SU-DHL-6 (cell line): Measurements from ENCODE around the gene FBLN7.

ENCODE experiments used
- H2AFZ ChIP-seq: fragments of 200-600 bp; sonication (generic); 2 replicates; pipeline ENCODE4 v1.6.1; 2014; ENCODE audit warnings: low read depth, mild to moderate bottlenecking, moderate library complexity, mixed read lengths, antibody characterized with exemption, low read length; ENCODE audit not compliant: severe bottlenecking
- H3F3A ChIP-seq: fragments of 200-600 bp; shearing (Covaris generic); 2 replicates; pipeline ENCODE4 v1.6.0; 2016; ENCODE audit warnings: antibody characterized with exemption, mild to moderate bottlenecking; ENCODE audit not compliant: insufficient read depth
- H3K27ac ChIP-seq: fragments of 200-600 bp; sonication (generic); 2 replicates; pipeline ENCODE4 v1.5.1; 2016; ENCODE audit warnings: low read depth, mild to moderate bottlenecking, low read length, moderate library complexity, mixed read lengths
- H3K27me3 ChIP-seq: fragments of 200-600 bp; sonication (generic), shearing (Covaris generic); 2 replicates; pipeline ENCODE4 v1.6.0; 2014; ENCODE audit warnings: mild to moderate bottlenecking, low read length
- H3K36me3 ChIP-seq: fragments of 200-600 bp; sonication (generic); 2 replicates; pipeline ENCODE4 v1.6.1; 2014; ENCODE audit warnings: mild to moderate bottlenecking, low read length, mixed read lengths
- H3K4me2 ChIP-seq: fragments of 300-600, 200-600 bp; shearing (Covaris generic), sonication (generic); 2 replicates; pipeline ENCODE4 v1.6.0; 2014; ENCODE audit warnings: low read length, low read depth, mild to moderate bottlenecking; ENCODE audit not compliant: poor library complexity, severe bottlenecking
- H3K4me3 ChIP-seq: fragments of 200-600 bp; sonication (generic); 2 replicates; pipeline ENCODE4 v1.5.1; 2014; ENCODE audit warnings: antibody characterized with exemption, low read length, mild to moderate bottlenecking, mixed read lengths; ENCODE audit not compliant: insufficient read depth, poor library complexity, severe bottlenecking
- H3K79me2 ChIP-seq: fragments of 200-600 bp; sonication (generic); 2 replicates; pipeline ENCODE4 v1.6.1; 2014; ENCODE audit warnings: mild to moderate bottlenecking, low read length, moderate library complexity; ENCODE audit not compliant: insufficient read depth
- H3K9ac ChIP-seq: fragments of 200-600 bp; sonication (generic); 2 replicates; pipeline ENCODE4 v1.7.0; 2014; ENCODE audit warnings: mild to moderate bottlenecking, low read length
- H3K9me2 ChIP-seq: fragments of 200-600 bp; sonication (generic); replicated peaks from 2 replicates; pipeline ENCODE4 v1.6.1; 2014; ENCODE audit warnings: low read length; ENCODE audit not compliant: insufficient read depth
- H3K9me3 ChIP-seq: fragments of 200-600 bp; sonication (generic); 2 replicates; pipeline ENCODE4 v1.6.1; 2014; ENCODE audit warnings: low read length, mixed read lengths; ENCODE audit not compliant: insufficient read depth
- H4K20me1 ChIP-seq: fragments of 200-600 bp; sonication (generic); 2 replicates; pipeline ENCODE4 v1.6.1; 2014; ENCODE audit warnings: low read depth, mild to moderate bottlenecking, antibody characterized with exemption, low read length, moderate library complexity, mixed read lengths
- CTCF ChIP-seq: fragments of 200-600 bp; sonication (generic); IDR thresholded peaks from one replicate; pipeline ENCODE4 v1.5.1; 2017; ENCODE audit warnings: antibody characterized with exemption, mild to moderate bottlenecking, low read length, moderate library complexity; ENCODE audit not compliant: insufficient read depth, poor library complexity, severe bottlenecking
- EZH2phosphoT487 ChIP-seq: fragments of 200-600 bp; sonication (generic), shearing (Covaris generic); conservative IDR thresholded peaks from 2 replicates; pipeline ENCODE4 v1.6.1; 2018; ENCODE audit warnings: mild to moderate bottlenecking, antibody characterized with exemption, low read length, moderate library complexity, mixed read lengths

FBLN7 gene

GRCh38 chr2:112151701-112152440 lies 13.7 kb downstream of the FBLN7 start:
- H3F3A ChIP-seq: no peaks in the 10 kb centered on the region
- H3K4me2 ChIP-seq: no peak overlapping the region
- no peaks in the 10 kb centered on the region for H3K27me3 ChIP-seq
- H4K20me1 ChIP-seq: no peaks in the 10 kb centered on the region
- H3K27ac ChIP-seq: no peak overlapping the region
- H3K36me3 ChIP-seq: no peaks in the 10 kb centered on the region
- H3K9me3 ChIP-seq: no peaks in the 10 kb centered on the region
- TF ChIP-seq EZH2phosphoT487 (no peak), CTCF (no peak)
- H3K79me2 ChIP-seq: no peaks in the 10 kb centered on the region
- no peak overlapping the region for H3K9ac ChIP-seq
- no peak overlapping the region for H3K4me3 ChIP-seq
- no peak overlapping the region for H2AFZ ChIP-seq
- no peaks in the 10 kb centered on the region for H3K9me2 ChIP-seq

GRCh38 chr2:112152476-112153178 lies 14.4 kb downstream of the FBLN7 start:
- Histone ChIP-seq H4K20me1 (no peaks in the 10 kb centered on the region), H3K27ac (no peak overlapping the region), H3K79me2 (no peaks in the 10 kb centered on the region), H3K4me3 (no peak overlapping the region), H3K9me2 (no peaks in the 10 kb centered on the region), H3K9ac (no peak overlapping the region), H3K9me3 (no peaks in the 10 kb centered on the region), H3K4me2 (no peak overlapping the region), H2AFZ (no peak overlapping the region), H3K36me3 (no peaks in the 10 kb centered on the region), H3K27me3 (no peaks in the 10 kb centered on the region), H3F3A (no peaks in the 10 kb centered on the region)
- no peak for TF ChIP-seq EZH2phosphoT487
- no peak for TF ChIP-seq CTCF

- H3K9ac ChIP-seq: no peak overlapping the region
- H3K9me3 ChIP-seq: no peaks in the 10 kb centered on the region
- no peaks in the 10 kb centered on the region for H3K27me3 ChIP-seq
- H3K36me3 ChIP-seq: no peaks in the 10 kb centered on the region
- no peaks in the 10 kb centered on the region for H3K9me2 ChIP-seq
- H4K20me1 ChIP-seq: no peaks in the 10 kb centered on the region
- no peaks in the 10 kb centered on the region for H3K79me2 ChIP-seq
- no peak overlapping the region for H3K27ac ChIP-seq
- no peak overlapping the region for H3K4me2 ChIP-seq
- no peak overlapping the region for H3K4me3 ChIP-seq
- TF ChIP-seq EZH2phosphoT487: no peak
- H2AFZ ChIP-seq: no peak overlapping the region
- H3F3A ChIP-seq: no peaks in the 10 kb centered on the region
Measured at GRCh38 chr2:112153179-112153490, 14.9 kb downstream of the FBLN7 start.

GRCh38 chr2:112153501-112153900 lies 15.3 kb downstream of the FBLN7 start:
- no peak overlapping the region for H3K4me3 ChIP-seq
- H3K79me2 ChIP-seq: no peaks in the 10 kb centered on the region
- H3K27me3 ChIP-seq: no peaks in the 10 kb centered on the region
- no peaks in the 10 kb centered on the region for H3K9me3 ChIP-seq
- H4K20me1 ChIP-seq: no peaks in the 10 kb centered on the region
- H2AFZ ChIP-seq: no peak overlapping the region
- H3K36me3 ChIP-seq: no peaks in the 10 kb centered on the region
- H3F3A ChIP-seq: no peaks in the 10 kb centered on the region
- H3K27ac ChIP-seq: no peak overlapping the region
- no peak overlapping the region for H3K4me2 ChIP-seq
- H3K9ac ChIP-seq: no peak overlapping the region
- H3K9me2 ChIP-seq: no peaks in the 10 kb centered on the region
- TF ChIP-seq CTCF (no peak), EZH2phosphoT487 (no peak)
